ENCODE data around the gene BHLHE40. TPM values are rescaled to one million over a fixed set of nuclear protein-coding genes. Genes with fewer than 3 reads are reported as not detected.

BHLHE40 gene
- total and polyA plus RNA-seq, 2 of the 13 experiments (the other 11 are each of a cell fraction or from before 2014, with no cell fraction given), result 1.8 to 51.0 TPM

DNA sequence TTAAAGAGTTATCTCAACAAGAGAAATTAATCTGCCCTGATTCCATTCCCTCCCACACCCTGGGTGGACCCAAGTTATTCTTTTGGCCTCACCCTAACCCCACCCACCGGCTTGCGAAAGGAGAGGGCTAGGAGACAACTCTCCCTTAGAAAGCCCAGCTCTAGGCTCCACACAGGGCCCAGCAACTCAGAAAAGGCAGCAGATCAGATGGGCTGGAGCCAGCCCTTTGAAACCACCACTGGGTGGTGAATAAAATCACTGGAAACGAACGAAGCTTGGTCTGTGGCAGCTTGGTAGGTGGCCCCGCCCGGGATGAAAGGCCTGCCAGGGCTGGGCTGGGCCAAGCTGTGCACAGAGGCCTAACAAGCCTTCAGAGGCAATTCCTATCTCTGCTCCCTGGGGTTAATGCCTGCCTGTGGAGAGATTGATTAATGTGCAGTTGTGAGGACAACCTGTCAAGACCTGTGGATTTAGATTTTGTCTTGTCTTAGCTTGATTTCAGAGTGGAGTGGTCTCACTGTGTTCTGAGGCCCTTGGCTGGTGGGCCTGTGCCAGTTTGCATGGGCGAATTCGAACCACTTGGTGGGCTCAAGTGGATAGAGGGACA, 38.8 kb downstream of the BHLHE40 start:
- no peaks in the 10 kb centered on the region; a peak in 1 of 5 replicates for H3K27me3 ChIP-seq (ENCODE audit: control insufficient read depth in 1 of 2, insufficient read depth in 2 of 2, low read length in 2 of 2)
- no peak overlapping the region for H3K27ac ChIP-seq (ENCODE audit: extremely low read length, insufficient read depth, low read length)
- no peak for FAIRE-seq
- DNase-seq (ENCODE audit: low spot score), result no peak
- no peak overlapping the region for H3K4me3 ChIP-seq (replicated peaks in 1 of 3; ENCODE audit: insufficient read depth in 1 of 3, low read depth in 2 of 3, low read length in 3 of 3)
- H3K4me1 ChIP-seq (ENCODE audit: insufficient read depth, low read length), result peaks cover 75% of the 10 kb centered on the region
- WGBS (ENCODE audit: low lambda C conversion rate), result 39% methylated on average over 3 of the region's 8 CpGs
- H3K4me2 ChIP-seq (ENCODE audit: low read depth, low read length), result peak overlapping the region; percentile 13; the same call in 1 of the 2 replicates
- no peak overlapping the region for H2AFZ ChIP-seq (ENCODE audit: low read length)
- no TSS peak for BruUV-seq (replicated peaks)
- H4K20me1 ChIP-seq (ENCODE audit: insufficient read depth, low read length), result no peaks in the 10 kb centered on the region
- ChIA-PET CTCF (ENCODE audit: low intra/inter-chr PET ratio, low total read pairs) (no interaction called here), POLR2A (interaction anchor here (1.0 kb wide), 1 partner anchor 39 kb away, joined by 3 read pairs; the partner anchor contains the start of gene BHLHE40)
- no peaks in the 10 kb centered on the region for H3K9me3 ChIP-seq (ENCODE audit: low read length)
- intact Hi-C loops (cut with micrococcal nuclease; ENCODE audit: unreplicated experiment) (no loop called here), in situ Hi-C loops (cut with HindIII; ENCODE audit: extremely low pct_ligation_motif_present, low pct_unique_long_range_greater_than_20kb) (no loop called here)
- H3K36me3 ChIP-seq (replicated peaks in 1 of 2; ENCODE audit: control insufficient read depth in 1 of 2, insufficient read depth in 2 of 2, low read length in 2 of 2), result no peaks in the 10 kb centered on the region
- no peaks in the 10 kb centered on the region for H3K79me2 ChIP-seq (ENCODE audit: insufficient read depth, low read length)
- ATAC-seq, result peak; percentile 56
- H3K9ac ChIP-seq (ENCODE audit: insufficient read depth, low read depth, low read length), result no peak overlapping the region; the same call in 1 of the 2 replicates
- TF ChIP-seq MIER2 (CRISPR knock-in tag; IDR thresholded peaks at IDR 0.05) (no peak), ZFX (CRISPR knock-in tag; IDR thresholded peaks at IDR 0.05; ENCODE audit: low read depth) (peak; percentile 34; the same call in 1 of the 2 replicates), CHD4 (IDR thresholded peaks at IDR 0.05; ENCODE audit: borderline replicate concordance, low read length) (no peak), MLLT10 (CRISPR knock-in tag; IDR thresholded peaks at IDR 0.05) (no peak), ZNF251 (CRISPR knock-in tag; IDR thresholded peaks at IDR 0.05) (no peak), TBX3 (IDR thresholded peaks at IDR 0.05; ENCODE audit: borderline replicate concordance) (no peak), SAFB2 (CRISPR knock-in tag; IDR thresholded peaks at IDR 0.05; ENCODE audit: borderline replicate concordance, low read depth) (no peak), ELF1 (CRISPR knock-in tag; IDR thresholded peaks at IDR 0.05) (no peak), GABPA (IDR thresholded peaks at IDR 0.05; ENCODE audit: low read depth, low read length) (no peak), GABPA (CRISPR knock-in tag; IDR thresholded peaks at IDR 0.05; ENCODE audit: low read depth) (no peak), TBX2 (CRISPR knock-in tag; IDR thresholded peaks at IDR 0.05; ENCODE audit: borderline replicate concordance) (0 out of 2 replicates have a peak, but pooled peaks have one; percentile 15), SMARCC2 (IDR thresholded peaks at IDR 0.05) (no peak), ZNF276 (CRISPR knock-in tag; IDR thresholded peaks at IDR 0.05; ENCODE audit: low read depth) (no peak), ETV5 (CRISPR knock-in tag; IDR thresholded peaks at IDR 0.05; ENCODE audit: borderline replicate concordance) (0 out of 2 replicates have a peak, but pooled peaks have one; percentile 8)
- TF ChIP-seq, protein P1, sequence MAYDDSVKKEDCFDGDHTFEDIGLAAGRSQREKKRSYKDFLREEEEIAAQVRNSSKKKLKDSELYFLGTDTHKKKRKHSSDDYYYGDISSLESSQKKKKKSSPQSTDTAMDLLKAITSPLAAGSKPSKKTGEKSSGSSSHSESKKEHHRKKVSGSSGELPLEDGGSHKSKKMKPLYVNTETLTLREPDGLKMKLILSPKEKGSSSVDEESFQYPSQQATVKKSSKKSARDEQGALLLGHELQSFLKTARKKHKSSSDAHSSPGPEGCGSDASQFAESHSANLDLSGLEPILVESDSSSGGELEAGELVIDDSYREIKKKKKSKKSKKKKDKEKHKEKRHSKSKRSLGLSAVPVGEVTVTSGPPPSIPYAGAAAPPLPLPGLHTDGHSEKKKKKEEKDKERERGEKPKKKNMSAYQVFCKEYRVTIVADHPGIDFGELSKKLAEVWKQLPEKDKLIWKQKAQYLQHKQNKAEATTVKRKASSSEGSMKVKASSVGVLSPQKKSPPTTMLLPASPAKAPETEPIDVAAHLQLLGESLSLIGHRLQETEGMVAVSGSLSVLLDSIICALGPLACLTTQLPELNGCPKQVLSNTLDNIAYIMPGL (CRISPR knock-in tag; IDR thresholded peaks at IDR 0.05; ENCODE audit: borderline replicate concordance in 1 of 2, low read depth in 1 of 2), result no peak
- TF ChIP-seq, protein P2, sequence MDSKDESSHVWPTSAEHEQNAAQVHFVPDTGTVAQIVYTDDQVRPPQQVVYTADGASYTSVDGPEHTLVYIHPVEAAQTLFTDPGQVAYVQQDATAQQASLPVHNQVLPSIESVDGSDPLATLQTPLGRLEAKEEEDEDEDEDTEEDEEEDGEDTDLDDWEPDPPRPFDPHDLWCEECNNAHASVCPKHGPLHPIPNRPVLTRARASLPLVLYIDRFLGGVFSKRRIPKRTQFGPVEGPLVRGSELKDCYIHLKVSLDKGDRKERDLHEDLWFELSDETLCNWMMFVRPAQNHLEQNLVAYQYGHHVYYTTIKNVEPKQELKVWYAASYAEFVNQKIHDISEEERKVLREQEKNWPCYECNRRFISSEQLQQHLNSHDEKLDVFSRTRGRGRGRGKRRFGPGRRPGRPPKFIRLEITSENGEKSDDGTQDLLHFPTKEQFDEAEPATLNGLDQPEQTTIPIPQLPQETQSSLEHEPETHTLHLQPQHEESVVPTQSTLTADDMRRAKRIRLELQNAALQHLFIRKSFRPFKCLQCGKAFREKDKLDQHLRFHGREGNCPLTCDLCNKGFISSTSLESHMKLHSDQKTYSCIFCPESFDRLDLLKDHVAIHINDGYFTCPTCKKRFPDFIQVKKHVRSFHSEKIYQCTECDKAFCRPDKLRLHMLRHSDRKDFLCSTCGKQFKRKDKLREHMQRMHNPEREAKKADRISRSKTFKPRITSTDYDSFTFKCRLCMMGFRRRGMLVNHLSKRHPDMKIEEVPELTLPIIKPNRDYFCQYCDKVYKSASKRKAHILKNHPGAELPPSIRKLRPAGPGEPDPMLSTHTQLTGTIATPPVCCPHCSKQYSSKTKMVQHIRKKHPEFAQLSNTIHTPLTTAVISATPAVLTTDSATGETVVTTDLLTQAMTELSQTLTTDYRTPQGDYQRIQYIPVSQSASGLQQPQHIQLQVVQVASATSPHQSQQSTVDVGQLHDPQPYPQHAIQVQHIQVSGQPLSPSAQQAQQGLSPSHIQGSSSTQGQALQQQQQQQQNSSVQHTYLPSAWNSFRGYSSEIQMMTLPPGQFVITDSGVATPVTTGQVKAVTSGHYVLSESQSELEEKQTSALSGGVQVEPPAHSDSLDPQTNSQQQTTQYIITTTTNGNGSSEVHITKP (CRISPR knock-in tag; IDR thresholded peaks at IDR 0.05; ENCODE audit: low read depth), result 0 out of 2 replicates have a peak, but pooled peaks have one; percentile 22
